GM21737 (cell line): ENCODE results near the gene PWWP2B.

ENCODE experiments used
- ATAC-seq: cut with Tn5 transposase; IDR thresholded peaks from one replicate; pipeline ENCODE4 v1.9.1; 2021; ENCODE audit warnings: mild to moderate bottlenecking, moderate library complexity; ENCODE audit not compliant: unreplicated experiment

The PWWP2B gene

GRCh38 chr10:132465193-132465888 is 68.3 kb downstream of the PWWP2B start:
- no peak for ATAC-seq

GRCh38 chr10:132465889-132466519 is 69.0 kb downstream of the PWWP2B start:
- ATAC-seq: no peak

GRCh38 chr10:132466520-132467463 is 69.8 kb downstream of the PWWP2B start:
- no peak for ATAC-seq
